Measurements from ENCODE around the gene HTR6.

HTR6 gene

GRCh38 chr1:19618428-19618827, 46.2 kb upstream of the HTR6 start:
- H3K4me2 ChIP-seq (ENCODE audit: low read length, poor library complexity, severe bottlenecking) = no peak overlapping the region
- H3K14ac ChIP-seq (ENCODE audit: low read length in 2 of 2) = no peak overlapping the region
- H3K36me3 ChIP-seq (ENCODE audit: control insufficient read depth in 1 of 2, insufficient read depth in 2 of 2, low read depth in 1 of 2, low read length in 2 of 2) = peaks cover 3 to 49% of the 10 kb centered on the region in 2 experiments
- no peak overlapping the region for H3K23ac ChIP-seq (ENCODE audit: low read length in 2 of 2)
- H3K4ac ChIP-seq (ENCODE audit: low read depth in 1 of 2, low read length in 2 of 2) = no peak overlapping the region
- H2BK5ac ChIP-seq (ENCODE audit: low read depth, low read length, poor library complexity, severe bottlenecking) = no peak overlapping the region
- H3K79me1 ChIP-seq (replicated peaks; ENCODE audit: low read length, poor library complexity, severe bottlenecking) = peaks cover 7% of the 10 kb centered on the region
- H2AFZ ChIP-seq (ENCODE audit: low read depth, low read length) = no peak overlapping the region
- H2BK12ac ChIP-seq (ENCODE audit: low read length in 2 of 2) = no peak overlapping the region
- WGBS = 100% methylated on average over 3 of the region's 3 CpGs
- H3K18ac ChIP-seq (ENCODE audit: low read depth in 1 of 2, low read length in 2 of 2) = no peak overlapping the region
- H3K27me3 ChIP-seq (ENCODE audit: control insufficient read depth in 1 of 2, insufficient read depth in 1 of 2, low read length in 2 of 2) = no peaks in the 10 kb centered on the region
- H3K4me1 ChIP-seq (ENCODE audit: control insufficient read depth, insufficient read depth, low read depth, low read length) = peaks cover 12% of the 10 kb centered on the region
- no peak overlapping the region for H2BK120ac ChIP-seq (ENCODE audit: low read depth, low read length)
- no peaks in the 10 kb centered on the region for H3K9me3 ChIP-seq (ENCODE audit: control insufficient read depth, low read length)
- peak overlapping the region; percentile 33 for H2AK5ac ChIP-seq (ENCODE audit: low read length, severe bottlenecking)
- H3K4me3 ChIP-seq (ENCODE audit: insufficient read depth in 1 of 2, low read depth in 1 of 2, low read length in 2 of 2) = no peak overlapping the region
- H3K9ac ChIP-seq (ENCODE audit: low read length) = no peak overlapping the region
- no peak for DNase-seq
- no peak overlapping the region for H4K91ac ChIP-seq (ENCODE audit: low read length)
- no peak overlapping the region for H2BK15ac ChIP-seq (ENCODE audit: low read depth, poor library complexity, severe bottlenecking)
- H4K8ac ChIP-seq (ENCODE audit: low read length) = no peak overlapping the region
- H3K27ac ChIP-seq (ENCODE audit: low read length, poor library complexity, severe bottlenecking) = peak overlapping the region; percentile 67

- no peak overlapping the region for H3K4ac ChIP-seq (ENCODE audit: low read depth in 1 of 2, low read length in 2 of 2)
- no peak for DNase-seq
- H4K8ac ChIP-seq (ENCODE audit: low read length) = no peak overlapping the region
- no peaks in the 10 kb centered on the region for H3K9me3 ChIP-seq (ENCODE audit: control insufficient read depth, low read length)
- H3K36me3 ChIP-seq (ENCODE audit: control insufficient read depth in 1 of 2, insufficient read depth in 2 of 2, low read depth in 1 of 2, low read length in 2 of 2) = peaks cover 3 to 54% of the 10 kb centered on the region in 2 experiments
- peak overlapping the region; percentile 56 for H3K27ac ChIP-seq (ENCODE audit: low read length, poor library complexity, severe bottlenecking)
- no peak overlapping the region for H4K91ac ChIP-seq (ENCODE audit: low read length)
- H3K14ac ChIP-seq (ENCODE audit: low read length in 2 of 2) = no peak overlapping the region
- H3K4me3 ChIP-seq (ENCODE audit: insufficient read depth in 1 of 2, low read depth in 1 of 2, low read length in 2 of 2) = peak overlapping the region in 1 of 2 experiments; percentile 20
- no peaks in the 10 kb centered on the region for H3K27me3 ChIP-seq (ENCODE audit: control insufficient read depth in 1 of 2, insufficient read depth in 1 of 2, low read length in 2 of 2)
- H3K4me2 ChIP-seq (ENCODE audit: low read length, poor library complexity, severe bottlenecking) = no peak overlapping the region
- H3K79me1 ChIP-seq (replicated peaks; ENCODE audit: low read length, poor library complexity, severe bottlenecking) = peaks cover 6% of the 10 kb centered on the region
- H2BK120ac ChIP-seq (ENCODE audit: low read depth, low read length) = no peak overlapping the region
- peak overlapping the region; percentile 87 for H2AK5ac ChIP-seq (ENCODE audit: low read length, severe bottlenecking)
- H2BK15ac ChIP-seq (ENCODE audit: low read depth, poor library complexity, severe bottlenecking) = no peak overlapping the region
- no peak overlapping the region for H2AFZ ChIP-seq (ENCODE audit: low read depth, low read length)
- H3K18ac ChIP-seq (ENCODE audit: low read depth in 1 of 2, low read length in 2 of 2) = no peak overlapping the region
- H3K23ac ChIP-seq (ENCODE audit: low read length in 2 of 2) = no peak overlapping the region
- no peak overlapping the region for H2BK12ac ChIP-seq (ENCODE audit: low read length in 2 of 2)
- peaks cover 14% of the 10 kb centered on the region for H3K4me1 ChIP-seq (ENCODE audit: control insufficient read depth, insufficient read depth, low read depth, low read length)
- no peak overlapping the region for H3K9ac ChIP-seq (ENCODE audit: low read length)
- 88% methylated on average over 2 of the region's 3 CpGs for WGBS
- H2BK5ac ChIP-seq (ENCODE audit: low read depth, low read length, poor library complexity, severe bottlenecking) = no peak overlapping the region
Measured at GRCh38 chr1:19619697-19620384, 44.8 kb upstream of the HTR6 start.

- Histone ChIP-seq H3K14ac (ENCODE audit: low read length in 2 of 2) (no peak overlapping the region), H3K4me3 (ENCODE audit: insufficient read depth in 1 of 2, low read depth in 1 of 2, low read length in 2 of 2) (peak overlapping the region in 1 of 2 experiments; percentile 20)
- 97% methylated on average over 3 of the region's 3 CpGs for WGBS
Measured at GRCh38 chr1:19620786-19621185, 43.9 kb upstream of the HTR6 start.

GRCh38 chr1:19621274-19621950, 43.3 kb upstream of the HTR6 start:
- Histone ChIP-seq H3K18ac (ENCODE audit: low read depth in 1 of 2, low read length in 2 of 2) (no peak overlapping the region), H3K4me3 (ENCODE audit: insufficient read depth in 1 of 2, low read depth in 1 of 2, low read length in 2 of 2) (peak overlapping the region in 1 of 2 experiments; percentile 22), H2AK5ac (ENCODE audit: low read length, severe bottlenecking) (peak overlapping the region; percentile 96), H3K14ac (ENCODE audit: low read length in 2 of 2) (no peak overlapping the region), H3K4me2 (ENCODE audit: low read length, poor library complexity, severe bottlenecking) (no peak overlapping the region), H3K79me1 (replicated peaks; ENCODE audit: low read length, poor library complexity, severe bottlenecking) (peaks cover 14% of the 10 kb centered on the region), H2AFZ (ENCODE audit: low read depth, low read length) (no peak overlapping the region), H3K27ac (ENCODE audit: low read length, poor library complexity, severe bottlenecking) (peak overlapping the region; percentile 89), H2BK12ac (ENCODE audit: low read length in 2 of 2) (no peak overlapping the region), H3K9ac (ENCODE audit: low read length) (peak overlapping the region; percentile 63), H3K9me3 (ENCODE audit: control insufficient read depth, low read length) (no peaks in the 10 kb centered on the region), H4K8ac (ENCODE audit: low read length) (no peak overlapping the region), H3K36me3 (ENCODE audit: control insufficient read depth in 1 of 2, insufficient read depth in 2 of 2, low read depth in 1 of 2, low read length in 2 of 2) (peaks cover 6 to 56% of the 10 kb centered on the region in 2 experiments), H3K4me1 (ENCODE audit: control insufficient read depth, insufficient read depth, low read depth, low read length) (peaks cover 10% of the 10 kb centered on the region), H2BK15ac (ENCODE audit: low read depth, poor library complexity, severe bottlenecking) (no peak overlapping the region), H2BK120ac (ENCODE audit: low read depth, low read length) (no peak overlapping the region), H3K23ac (ENCODE audit: low read length in 2 of 2) (no peak overlapping the region), H3K4ac (ENCODE audit: low read depth in 1 of 2, low read length in 2 of 2) (no peak overlapping the region), H4K91ac (ENCODE audit: low read length) (no peak overlapping the region), H2BK5ac (ENCODE audit: low read depth, low read length, poor library complexity, severe bottlenecking) (peak overlapping the region; percentile 93), H3K27me3 (ENCODE audit: control insufficient read depth in 1 of 2, insufficient read depth in 1 of 2, low read length in 2 of 2) (no peaks in the 10 kb centered on the region)
- 91% methylated on average over 1 of the region's 4 CpGs for WGBS
- no peak for DNase-seq

More at GRCh38 chr1:19620786-19621185, 43.9 kb upstream of the HTR6 start:
- H3K27ac ChIP-seq (ENCODE audit: low read length, poor library complexity, severe bottlenecking) = peak overlapping the region; percentile 89
- peaks cover 12% of the 10 kb centered on the region for H3K4me1 ChIP-seq (ENCODE audit: control insufficient read depth, insufficient read depth, low read depth, low read length)
- no peak overlapping the region for H3K18ac ChIP-seq (ENCODE audit: low read depth in 1 of 2, low read length in 2 of 2)
- peaks cover 6 to 54% of the 10 kb centered on the region in 2 experiments for H3K36me3 ChIP-seq (ENCODE audit: control insufficient read depth in 1 of 2, insufficient read depth in 2 of 2, low read depth in 1 of 2, low read length in 2 of 2)
- no peak overlapping the region for H2AFZ ChIP-seq (ENCODE audit: low read depth, low read length)
- H2AK5ac ChIP-seq (ENCODE audit: low read length, severe bottlenecking) = peak overlapping the region; percentile 96
- H3K79me1 ChIP-seq (replicated peaks; ENCODE audit: low read length, poor library complexity, severe bottlenecking) = peaks cover 11% of the 10 kb centered on the region
- H2BK15ac ChIP-seq (ENCODE audit: low read depth, poor library complexity, severe bottlenecking) = no peak overlapping the region
- H3K4me2 ChIP-seq (ENCODE audit: low read length, poor library complexity, severe bottlenecking) = no peak overlapping the region
- no peak overlapping the region for H2BK12ac ChIP-seq (ENCODE audit: low read length in 2 of 2)
- H2BK5ac ChIP-seq (ENCODE audit: low read depth, low read length, poor library complexity, severe bottlenecking) = no peak overlapping the region
- H4K91ac ChIP-seq (ENCODE audit: low read length) = no peak overlapping the region
- no peak for DNase-seq
- no peak overlapping the region for H3K4ac ChIP-seq (ENCODE audit: low read depth in 1 of 2, low read length in 2 of 2)
- H3K9ac ChIP-seq (ENCODE audit: low read length) = peak overlapping the region; percentile 63
- no peaks in the 10 kb centered on the region for H3K9me3 ChIP-seq (ENCODE audit: control insufficient read depth, low read length)
- H3K27me3 ChIP-seq (ENCODE audit: control insufficient read depth in 1 of 2, insufficient read depth in 1 of 2, low read length in 2 of 2) = no peaks in the 10 kb centered on the region
- no peak overlapping the region for H2BK120ac ChIP-seq (ENCODE audit: low read depth, low read length)
- H4K8ac ChIP-seq (ENCODE audit: low read length) = no peak overlapping the region
- H3K23ac ChIP-seq (ENCODE audit: low read length in 2 of 2) = no peak overlapping the region

Measured in mesenchymal stem cell (in vitro differentiated cells and primary cell).